Inferior parietal cortex (tissue), 1 donor: ENCODE measurements around the gene LRRC75B.
"Not testable (repeated sequence)": the region's sequence is repeated elsewhere in the genome, so short reads cannot be mapped to it uniquely, and the experiment has no call there.

Source experiments
- DNase-seq: peaks from one replicate; pipeline ENCODE4 v3.0.0-alpha.2; 2016; ENCODE audit errors: extremely low spot score

LRRC75B gene

DNA sequence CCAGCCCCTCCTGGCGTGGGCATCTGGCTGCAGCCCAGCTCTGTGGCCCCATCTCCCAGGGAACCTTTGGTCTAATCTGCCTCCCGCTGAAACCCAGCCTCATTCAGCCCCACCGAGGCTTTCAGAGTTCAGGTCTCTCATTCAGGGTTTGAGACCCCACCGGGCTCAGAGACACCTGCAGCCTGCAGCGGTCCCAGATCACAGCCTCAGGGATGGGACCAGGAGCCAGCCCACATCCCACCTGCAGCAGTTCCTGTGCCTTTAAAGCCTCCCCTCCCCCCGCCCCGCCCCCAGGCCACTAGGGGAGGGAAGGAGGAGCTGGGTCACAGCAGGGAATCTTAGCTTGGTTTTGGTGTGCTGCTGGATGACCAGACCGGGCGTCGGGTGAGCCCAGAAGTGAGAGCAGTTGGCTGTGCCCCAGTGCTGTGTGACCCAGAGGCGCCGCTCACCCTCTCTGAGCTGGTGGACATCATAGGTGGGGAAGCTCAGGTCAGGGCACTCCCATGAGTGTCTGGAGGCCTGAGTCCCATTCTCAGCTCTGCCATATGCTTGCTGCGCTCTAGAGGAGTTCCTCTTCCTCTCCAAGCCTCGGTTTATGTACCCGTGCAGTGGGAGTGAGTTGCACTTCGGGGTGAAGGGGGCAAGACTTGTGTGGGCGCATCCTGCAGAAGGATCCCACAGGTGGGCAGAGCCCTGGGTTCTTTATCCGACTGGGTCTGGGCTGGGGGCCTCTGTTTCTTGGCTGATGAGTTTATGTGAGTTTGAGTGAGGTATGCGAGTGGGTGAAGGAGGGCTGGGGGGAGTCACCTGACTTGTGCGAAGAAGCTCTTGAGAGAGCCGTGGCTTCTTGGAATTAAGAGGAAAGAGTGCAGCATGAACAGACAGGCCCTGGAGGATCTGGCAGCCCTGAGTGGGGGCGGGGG, 10.2 kb upstream of the LRRC75B start, which contains the start of gene GGT1:
Gene GGT1 (plus strand): TSS at position 347 of the 923 bp plus-strand sequence. CDS start 7,889 bp downstream, outside the sequence.
- DNase-seq: not testable (repeated sequence)

DNA sequence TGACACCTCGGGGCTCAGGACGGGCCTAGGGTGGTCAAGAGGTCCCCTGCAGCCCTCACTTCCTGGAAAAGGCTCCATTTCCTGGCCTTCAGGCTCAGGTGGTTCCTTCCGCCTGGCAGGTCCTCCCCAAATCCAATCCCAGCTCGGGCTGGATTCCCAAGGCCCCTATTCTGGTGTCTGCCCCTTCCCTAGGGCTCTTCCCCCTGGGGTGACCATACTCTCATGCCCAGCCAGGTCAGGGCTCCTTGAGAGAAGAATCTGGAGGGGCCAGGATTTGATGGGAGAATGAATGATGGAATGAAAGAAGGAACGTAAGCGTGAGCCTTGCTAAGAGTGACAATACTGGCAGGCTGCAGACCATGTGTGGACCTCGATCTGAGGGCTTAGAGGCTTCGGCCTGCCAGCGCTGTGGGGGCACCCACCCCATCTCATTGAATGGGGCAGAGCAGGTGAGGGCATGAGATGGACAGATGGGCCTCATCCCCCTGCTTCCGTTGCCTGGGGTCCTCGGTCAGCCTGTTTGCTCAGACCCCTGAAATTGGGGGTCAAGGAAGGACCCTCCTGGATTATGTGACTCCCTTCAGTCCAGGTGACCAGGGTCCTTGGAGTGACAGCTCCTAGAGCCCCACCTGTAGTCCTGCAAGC, 9.4 kb upstream of the LRRC75B start:
- not testable (repeated sequence) for DNase-seq

DNA sequence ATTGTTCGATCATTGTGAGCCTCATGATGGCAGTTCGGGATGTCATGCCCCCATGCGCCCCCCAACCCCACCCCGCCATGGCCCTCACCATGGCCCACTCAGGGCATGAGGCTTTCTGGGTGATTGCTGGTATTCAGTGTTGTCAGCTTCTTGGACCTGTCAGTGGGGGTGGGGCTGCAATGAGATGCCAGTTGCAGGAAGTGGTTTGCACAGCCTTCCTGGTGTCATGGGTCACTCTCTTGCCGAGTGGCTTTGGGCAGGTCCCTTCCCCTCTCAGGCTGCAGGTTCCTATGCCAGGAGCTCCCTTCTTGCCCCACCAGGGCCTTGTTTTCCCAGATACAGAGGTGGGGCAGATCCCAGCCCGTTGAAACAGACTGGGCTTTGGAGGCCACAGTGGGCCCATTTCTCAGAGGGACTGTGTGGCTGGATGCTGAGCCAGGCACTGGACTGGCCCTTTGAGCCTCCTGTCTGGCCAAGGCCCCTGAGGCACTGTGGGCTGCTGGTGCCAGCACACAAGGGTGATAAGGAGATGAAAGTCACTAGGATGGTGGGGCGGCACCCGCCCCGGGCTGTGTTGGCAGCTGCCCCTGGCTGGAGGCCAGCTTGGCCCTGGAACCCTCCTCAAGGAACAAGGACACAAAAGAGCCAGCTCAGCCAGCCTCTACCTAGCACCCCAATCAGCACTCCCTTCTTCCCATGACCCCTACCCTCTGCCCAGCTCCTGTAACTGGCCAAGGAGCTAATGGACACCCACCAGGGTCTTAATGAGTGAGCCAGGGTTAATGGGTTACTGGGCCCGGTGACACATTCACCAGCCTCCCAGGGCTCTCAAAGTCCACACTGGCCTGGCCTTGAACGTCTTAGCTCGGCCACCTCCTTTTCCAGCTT, 8.6 kb upstream of the LRRC75B start:
- no peak for DNase-seq

DNA sequence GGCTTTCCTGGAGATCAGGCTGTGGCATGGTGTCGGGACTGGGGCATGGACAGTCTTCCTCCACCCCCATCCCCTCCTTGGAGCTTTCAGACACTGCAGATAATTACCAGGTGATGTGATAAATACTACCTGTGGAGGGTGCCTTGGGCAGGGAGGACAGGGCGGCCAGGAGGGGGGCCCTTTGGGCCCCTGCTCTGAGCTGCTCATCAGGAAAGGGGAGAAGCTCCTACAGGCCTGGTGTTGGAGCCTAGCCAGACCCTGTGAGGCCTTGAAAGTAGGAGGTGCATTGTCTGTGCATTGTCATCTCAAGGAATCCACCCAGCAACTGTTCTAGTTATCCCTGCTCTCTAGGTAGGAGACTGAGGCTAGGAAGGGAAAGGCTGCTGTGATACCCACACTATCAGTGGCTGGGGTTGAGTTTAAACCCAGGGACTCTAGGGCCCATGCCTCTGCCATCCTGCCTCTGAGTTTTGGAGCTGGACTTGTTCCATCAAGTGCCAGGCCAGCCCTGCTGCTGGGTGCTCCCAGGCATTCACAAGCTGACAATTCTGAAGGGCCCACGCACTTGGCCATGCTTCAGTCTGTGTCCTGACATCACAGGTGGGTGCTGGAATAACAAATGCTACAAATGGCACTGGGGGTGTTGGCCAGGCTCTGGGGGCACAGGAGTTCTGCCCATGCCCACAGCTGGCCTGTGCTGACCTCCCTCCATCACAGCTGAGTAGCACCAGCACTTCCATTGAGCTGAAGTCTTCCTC, 7.3 kb upstream of the LRRC75B start:
- DNase-seq: not testable (repeated sequence)

DNA sequence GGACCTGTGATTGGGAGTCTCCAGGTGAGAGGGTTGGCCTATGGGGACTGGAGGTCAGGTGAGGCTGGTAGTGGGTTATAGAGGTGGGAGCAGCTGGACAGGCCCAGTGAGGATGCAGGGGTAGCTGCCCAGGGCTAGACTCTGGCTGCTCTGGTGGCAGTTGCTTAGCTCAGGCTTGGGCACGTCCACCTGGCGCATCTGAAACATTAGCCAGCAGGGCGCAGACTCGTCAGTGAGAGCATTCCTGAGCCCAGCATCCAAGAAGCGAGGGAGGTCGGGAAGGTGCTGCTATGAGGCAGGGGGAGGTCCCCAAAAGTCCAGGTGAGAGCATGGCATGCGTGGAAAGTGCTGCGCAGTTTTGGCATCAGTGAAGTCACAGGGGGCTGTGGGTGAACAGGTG, 6.6 kb upstream of the LRRC75B start:
- DNase-seq: no peak

DNA sequence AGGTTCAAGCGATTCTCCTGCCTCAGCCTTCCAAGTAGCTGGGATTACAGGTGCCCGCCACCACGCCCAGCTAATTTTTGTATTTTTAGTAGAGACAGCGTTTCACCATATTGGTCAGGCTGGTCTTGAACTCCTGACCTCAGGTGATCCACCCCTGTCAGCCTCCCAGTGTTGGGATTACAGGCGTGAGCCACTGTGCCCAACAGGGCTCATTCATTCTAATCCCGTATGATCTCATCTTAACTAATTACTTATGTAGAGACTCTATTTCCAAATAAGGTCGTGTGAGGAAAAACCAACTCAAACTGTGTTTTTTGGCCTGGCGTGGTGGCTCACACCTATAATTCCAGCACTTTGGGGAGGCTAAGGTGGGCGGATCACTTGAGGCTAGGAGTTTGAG, 4.2 kb upstream of the LRRC75B start:
- DNase-seq: not testable (repeated sequence)

DNA sequence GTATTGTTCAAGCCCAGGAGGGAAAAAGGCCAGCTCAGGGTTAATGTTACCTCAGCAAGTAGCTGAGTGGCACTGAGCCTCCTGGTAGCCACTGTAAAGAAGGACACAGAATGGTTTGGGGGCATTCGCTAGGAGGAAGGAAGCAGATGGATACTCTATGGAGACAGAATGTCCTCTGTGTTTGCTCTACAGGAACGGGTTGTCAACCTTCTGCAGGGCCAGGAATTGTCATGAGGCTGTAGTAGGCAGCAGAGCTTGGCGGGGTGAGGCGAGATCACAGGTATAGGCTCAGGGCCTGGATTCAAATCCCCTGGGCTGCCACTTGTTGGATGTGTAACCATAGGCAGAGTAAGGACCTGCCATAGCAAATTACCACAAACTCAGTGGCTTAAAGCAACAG, 3.0 kb upstream of the LRRC75B start:
- no peak for DNase-seq

DNA sequence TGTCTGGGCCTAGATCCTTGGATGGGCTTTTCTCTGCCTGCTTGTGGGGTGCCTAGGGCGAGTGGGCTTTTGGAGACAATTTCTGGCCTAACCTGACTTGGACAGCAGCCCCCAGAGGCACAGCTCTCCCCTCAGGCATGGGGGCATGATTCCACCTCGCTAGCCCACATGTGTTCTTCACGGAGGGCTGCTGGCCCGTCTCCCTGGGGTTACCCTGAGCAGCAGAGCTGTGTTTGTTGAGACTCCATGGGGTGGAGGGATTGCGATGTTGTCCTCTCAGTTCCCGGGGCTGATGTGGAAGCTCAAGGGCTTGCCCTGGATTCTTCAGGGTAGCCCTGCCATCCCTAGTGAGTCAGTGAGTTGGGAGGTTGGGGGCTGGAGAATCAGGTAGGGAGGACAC, 2.4 kb upstream of the LRRC75B start:
- DNase-seq: no peak

DNA sequence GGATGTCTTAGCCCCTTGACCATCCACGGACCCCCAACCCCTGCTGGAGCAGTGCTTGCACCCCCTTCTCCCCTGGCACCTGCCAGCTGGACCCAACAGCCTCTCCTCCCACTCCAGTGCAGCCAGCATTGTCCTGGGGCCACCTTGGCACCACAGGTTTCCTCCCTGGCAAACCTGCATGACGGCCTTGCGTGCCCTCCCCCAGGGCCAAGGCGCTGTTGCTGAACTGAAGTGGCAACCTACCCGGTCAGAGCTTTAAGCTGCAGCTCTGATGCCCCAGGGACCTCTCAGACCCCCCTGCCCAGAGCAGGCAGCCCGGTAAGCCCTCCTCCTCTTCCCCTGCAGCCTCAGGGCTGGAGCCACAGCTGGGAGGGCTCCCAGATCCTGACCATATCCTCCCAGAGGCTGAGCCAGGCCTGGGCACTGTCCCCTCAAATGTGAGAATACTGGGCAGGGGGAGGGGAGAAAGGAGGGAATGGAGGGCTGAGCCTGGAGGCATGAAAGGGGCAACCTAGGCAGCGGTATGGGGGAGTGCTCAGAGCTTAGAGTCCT, 1.8 kb upstream of the LRRC75B start:
- DNase-seq: no peak

DNA sequence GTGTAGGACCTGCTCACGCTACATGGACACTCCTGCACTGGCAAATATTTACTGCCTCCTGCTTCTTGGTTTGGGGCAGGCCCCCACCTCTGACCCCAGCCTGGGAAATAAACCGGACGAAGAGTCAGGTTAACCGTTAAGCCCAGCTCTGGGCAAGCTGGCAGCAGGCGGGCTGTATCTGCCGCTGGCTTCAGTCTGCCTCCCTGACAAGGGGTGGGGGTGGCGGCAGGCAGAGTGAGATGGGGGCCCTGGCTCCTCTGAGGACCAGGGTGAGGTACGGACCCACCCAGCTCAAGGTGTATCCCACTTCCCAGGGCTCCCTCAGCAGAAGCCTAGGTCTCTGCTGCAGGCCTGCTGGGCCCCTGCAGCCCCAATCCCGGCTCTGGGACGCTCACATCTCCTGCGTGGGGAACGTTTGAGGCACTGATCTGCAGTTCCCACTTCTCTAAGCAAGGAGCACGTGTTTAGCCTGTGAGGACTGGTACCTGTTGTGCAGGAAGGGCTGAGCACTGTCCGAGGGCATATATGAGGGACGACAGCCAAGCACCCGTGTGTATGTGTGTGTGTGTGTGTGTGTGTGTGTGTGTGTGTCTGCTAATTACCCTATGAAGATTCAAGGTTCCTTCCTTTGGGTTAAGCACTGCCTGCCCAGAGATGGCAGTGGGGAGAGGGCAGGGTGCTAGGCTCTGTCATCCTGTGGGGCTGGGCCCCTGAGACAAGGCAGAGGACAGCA, 1.1 kb upstream of the LRRC75B start:
- no peak for DNase-seq

DNA sequence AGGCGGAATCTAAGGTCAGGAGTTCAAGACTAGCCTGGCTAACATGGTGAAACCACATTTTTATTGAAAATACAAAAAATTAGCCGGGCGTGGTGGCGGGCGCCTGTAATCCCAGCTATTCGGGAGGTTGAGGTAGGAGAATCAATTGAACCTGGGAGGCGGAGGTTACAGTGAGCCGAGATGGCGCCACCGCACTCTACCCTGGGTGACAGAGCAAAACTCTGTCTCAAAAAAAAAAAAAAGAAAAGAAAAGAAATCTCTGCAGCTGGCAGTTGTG, 624 bp upstream of the LRRC75B start:
- not testable (repeated sequence) for DNase-seq

DNA sequence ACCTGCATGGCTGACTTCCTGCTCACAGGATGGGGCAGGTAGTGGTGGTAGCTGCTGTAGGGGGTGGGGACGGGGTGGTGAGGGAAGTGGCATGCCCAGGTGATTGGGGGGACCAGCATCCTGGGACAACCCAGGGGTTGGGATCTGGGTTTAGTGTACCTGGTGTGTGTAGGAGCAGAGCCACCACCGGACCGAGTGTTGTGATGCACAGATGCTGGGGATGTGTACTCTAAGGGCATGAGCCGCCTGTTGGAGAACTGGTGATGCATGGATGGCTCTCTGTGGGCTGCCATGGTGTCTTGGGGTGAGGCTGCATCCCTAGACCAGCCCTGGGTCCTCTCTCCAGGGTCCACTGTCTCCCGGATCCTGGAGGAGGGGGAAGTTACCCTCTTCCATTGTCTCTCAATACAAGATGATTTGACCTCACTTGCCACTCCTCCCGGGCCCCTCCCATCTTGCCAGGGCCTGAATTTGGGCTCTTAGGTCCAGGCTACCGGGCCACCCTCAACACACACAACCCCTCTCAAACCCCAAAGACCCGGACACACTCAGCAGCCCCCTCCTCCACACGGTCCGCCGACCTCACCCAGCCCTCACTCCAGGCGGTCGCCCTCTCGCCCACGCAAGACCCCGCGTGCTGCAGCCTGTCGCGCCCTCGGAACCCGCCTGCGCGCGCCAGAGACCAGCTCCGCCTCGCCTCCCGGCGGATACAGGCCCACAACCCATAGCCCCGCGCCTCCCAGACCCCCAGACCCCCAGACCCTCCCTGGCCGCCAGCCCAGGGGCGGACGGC, 619 bp downstream of the LRRC75B start:
- peak; percentile 9 for DNase-seq

DNA sequence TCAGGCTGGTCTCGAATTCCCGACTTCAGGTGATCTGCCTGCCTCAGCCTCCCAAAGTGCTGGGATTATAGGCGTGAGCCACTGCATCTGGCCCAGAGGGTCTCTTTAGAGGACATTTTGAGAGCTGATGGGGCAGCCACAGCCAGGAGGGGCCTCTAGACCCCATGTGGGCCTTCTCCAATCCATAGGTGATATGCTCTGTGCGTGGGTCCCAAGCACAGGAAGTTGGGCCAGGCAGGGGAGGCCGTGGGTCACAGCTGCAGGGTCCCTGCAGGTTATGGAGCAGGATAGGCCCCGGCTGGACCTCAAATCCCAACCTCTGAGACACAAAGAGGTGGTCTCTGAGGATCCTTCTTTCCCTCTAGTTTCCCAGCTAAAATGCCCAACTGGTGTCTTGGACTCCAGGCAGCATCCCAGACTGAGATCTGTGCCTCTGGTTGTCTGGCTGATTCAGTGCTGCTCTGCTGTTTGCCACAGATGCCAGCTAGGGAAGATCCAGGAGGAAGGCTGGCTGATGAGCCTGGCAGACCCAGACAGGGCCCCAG, 1.5 kb downstream of the LRRC75B start:
- no peak for DNase-seq

DNA sequence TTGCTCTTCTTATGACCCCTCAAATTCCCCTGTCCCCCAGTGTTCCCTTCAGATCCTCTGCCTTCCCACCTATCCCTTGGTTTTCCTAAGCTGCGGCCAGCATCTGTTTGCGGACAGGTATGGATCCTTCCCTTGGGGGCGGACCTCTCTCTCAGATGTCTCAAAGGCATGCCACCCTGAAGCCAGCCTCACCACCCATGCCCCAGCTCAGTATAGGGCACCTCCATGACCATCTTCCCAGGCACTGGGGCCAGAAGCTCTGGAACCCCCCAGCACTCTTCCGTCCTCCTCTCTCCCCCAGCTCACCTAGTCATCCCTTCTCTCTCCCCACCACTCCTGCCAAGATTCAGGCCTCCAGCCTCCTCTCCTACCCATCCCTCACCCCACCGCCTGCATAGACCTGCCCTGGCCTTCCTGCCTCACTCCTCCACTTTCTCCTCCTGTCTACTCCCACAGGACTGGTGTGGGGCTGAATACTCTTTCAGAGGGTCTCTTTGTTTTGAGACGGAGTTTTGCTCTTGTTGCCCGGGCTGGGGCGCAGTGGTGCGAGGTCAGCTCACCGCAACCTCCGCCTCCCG, 2.2 kb downstream of the LRRC75B start:
- DNase-seq: no peak

DNA sequence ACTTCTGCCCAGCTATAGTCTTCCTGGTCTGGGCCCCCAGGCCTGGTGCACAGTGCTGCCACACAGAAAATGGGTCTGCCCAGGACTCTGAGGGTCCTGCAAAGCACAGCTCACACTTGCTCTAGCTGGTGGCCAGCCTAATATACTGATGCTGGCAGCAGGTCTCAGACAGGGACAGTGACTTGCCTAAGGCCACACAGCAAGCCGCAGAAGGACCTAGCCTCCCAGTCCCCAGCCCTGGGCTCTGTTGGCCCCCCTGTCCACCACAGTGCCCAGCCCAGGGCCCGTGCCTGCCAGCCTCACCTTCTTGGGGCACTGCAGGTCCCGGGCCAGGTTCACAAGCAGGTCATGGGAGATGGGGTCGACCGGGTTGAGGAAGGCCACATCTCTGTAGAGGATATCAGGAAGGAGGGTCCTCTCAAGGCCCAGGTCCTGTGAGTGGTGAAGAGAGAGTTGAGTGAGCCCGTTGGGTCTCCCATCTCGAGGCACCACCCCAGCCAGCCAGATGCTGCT, 3.3 kb downstream of the LRRC75B start:
- DNase-seq: no peak

DNA sequence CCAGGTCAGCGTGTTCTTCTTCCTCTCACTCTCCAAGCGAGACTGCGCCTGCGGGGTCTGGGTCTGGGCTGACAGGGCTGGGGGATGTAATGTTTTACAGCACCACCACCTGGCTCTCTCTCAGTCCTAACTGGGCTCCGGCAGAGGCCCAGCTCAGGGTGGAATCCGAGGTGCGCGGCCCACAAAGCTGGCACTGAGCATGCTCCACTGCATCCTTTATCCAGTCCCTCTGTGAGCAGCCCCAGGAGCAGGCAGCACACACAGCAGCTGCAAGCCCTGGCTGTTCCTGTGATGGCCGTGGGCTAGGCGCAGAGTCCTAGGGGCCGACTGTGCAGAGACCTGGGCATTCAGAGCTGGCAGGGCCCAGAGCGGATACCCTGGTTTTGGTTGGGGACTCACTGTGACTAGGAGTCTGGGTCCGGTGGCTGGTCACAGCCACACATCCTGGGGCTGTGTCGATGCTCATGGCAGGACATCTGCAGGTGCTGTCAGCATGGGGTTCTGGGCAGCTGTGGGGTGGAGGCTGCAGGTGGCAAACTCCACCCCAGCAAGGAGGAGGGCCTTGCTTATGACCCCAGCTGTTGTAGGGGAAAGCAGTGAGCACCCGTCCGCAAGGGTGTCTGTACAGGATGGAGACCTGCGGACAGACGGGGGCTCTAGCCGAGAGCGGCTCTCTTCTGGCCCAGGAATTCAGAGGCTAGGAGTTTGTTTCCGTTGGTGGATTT, 4.0 kb downstream of the LRRC75B start:
- DNase-seq: peak; percentile 11

DNA sequence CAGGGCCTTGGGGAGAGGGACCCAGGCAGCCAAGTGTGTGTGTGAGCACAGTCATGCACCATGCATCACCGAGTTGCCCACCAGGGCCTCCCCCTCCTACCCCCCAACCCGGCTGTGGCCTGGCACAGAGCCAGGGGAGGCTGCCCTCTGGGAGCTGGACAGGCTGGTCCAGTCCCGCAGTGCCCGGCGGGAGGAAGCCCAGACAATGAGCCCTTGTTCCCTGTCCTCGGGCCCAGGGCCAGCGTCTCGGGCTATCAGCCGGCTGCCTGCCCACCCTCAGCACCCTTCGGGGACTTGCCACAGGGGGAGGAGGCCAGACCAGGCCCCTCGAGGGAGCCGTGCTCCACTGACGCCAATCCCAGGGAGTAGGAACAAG, 4.5 kb downstream of the LRRC75B start:
- DNase-seq: peak; percentile 79

DNA sequence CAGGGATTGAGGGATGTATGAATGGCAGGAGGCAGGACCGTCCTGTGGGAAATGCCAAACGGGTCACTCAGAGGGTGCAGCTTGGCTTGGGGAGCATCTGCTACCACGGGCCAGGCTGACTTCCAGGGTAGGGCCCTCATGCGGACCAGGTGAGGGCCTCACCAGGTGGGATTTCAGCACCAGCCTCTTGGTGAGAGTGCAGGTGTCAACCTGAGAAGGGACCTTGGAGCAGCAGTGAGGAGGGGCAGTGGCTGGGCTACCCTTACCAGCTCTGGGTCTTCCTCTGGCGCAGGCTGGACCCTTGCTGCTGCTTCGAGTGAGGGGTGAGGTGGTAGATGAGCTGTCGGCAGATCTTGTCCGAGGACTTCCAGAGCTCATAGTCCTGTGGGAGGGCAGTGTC, 4.9 kb downstream of the LRRC75B start:
- no peak for DNase-seq
